Ovary (tissue), 3 donors: ENCODE results near the gene NEURL3.

Experiments
- CTCF ChIP-seq, 3 donors: fragments of 450-650 bp in 2 of 3; fragments of 200-600 bp in 1 of 3; IDR thresholded peaks; one replicate each; pipeline versions ENCODE4 v1.5.1 to v1.8.0; 2016 to 2022; ENCODE audit warnings: antibody characterized with exemption in 3 of 3, mild to moderate bottlenecking in 1 of 3
- EP300 ChIP-seq: sonication (generic); formaldehyde crosslinking; IDR thresholded peaks from one replicate; pipeline ENCODE4 v1.6.1; 2017; ENCODE audit warnings: antibody characterized with exemption
- POLR2A ChIP-seq: fragments of 450-650 bp; IDR thresholded peaks from one replicate; pipeline ENCODE4 v1.6.1; 2017; ENCODE audit warnings: antibody characterized with exemption, mild to moderate bottlenecking, moderate library complexity
- donor health status: DM: no; HTN: no; CAD: no.

- TF ChIP-seq POLR2A (no peak), EP300 (no peak), CTCF (IDR thresholded peaks at IDR 0.05) (peak; percentile 82 to 90 (median 85))
Measured at GRCh38 chr2:96554293-96555145, 49.4 kb upstream of the NEURL3 start.
